ENCODE results near the gene PRKAA2.

DNA sequence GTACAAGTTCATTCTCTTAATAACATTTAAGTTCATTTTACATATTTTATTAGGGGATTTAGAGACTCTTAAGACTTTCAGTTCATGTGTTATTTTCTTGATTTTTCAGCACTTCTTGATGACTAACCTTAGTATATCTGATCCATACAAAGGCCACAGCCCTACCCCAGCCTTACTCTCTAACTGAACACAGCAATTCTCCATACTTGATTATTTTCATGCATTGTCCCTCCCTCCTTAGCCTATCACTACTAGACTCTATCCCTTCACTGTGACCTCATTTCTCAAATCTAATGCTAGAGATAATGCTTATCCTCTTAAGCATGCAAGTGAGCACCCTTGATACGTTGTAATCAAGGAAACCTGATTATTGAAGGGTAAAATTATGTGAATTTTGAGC, 15.2 kb downstream of the PRKAA2 start:
- TF ChIP-seq, protein P1, sequence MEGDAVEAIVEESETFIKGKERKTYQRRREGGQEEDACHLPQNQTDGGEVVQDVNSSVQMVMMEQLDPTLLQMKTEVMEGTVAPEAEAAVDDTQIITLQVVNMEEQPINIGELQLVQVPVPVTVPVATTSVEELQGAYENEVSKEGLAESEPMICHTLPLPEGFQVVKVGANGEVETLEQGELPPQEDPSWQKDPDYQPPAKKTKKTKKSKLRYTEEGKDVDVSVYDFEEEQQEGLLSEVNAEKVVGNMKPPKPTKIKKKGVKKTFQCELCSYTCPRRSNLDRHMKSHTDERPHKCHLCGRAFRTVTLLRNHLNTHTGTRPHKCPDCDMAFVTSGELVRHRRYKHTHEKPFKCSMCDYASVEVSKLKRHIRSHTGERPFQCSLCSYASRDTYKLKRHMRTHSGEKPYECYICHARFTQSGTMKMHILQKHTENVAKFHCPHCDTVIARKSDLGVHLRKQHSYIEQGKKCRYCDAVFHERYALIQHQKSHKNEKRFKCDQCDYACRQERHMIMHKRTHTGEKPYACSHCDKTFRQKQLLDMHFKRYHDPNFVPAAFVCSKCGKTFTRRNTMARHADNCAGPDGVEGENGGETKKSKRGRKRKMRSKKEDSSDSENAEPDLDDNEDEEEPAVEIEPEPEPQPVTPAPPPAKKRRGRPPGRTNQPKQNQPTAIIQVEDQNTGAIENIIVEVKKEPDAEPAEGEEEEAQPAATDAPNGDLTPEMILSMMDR (IDR thresholded peaks at IDR 0.05): no peak
- no peak for TF ChIP-seq ZC3H11A (IDR thresholded peaks at IDR 0.05)
- TF ChIP-seq, protein P2, sequence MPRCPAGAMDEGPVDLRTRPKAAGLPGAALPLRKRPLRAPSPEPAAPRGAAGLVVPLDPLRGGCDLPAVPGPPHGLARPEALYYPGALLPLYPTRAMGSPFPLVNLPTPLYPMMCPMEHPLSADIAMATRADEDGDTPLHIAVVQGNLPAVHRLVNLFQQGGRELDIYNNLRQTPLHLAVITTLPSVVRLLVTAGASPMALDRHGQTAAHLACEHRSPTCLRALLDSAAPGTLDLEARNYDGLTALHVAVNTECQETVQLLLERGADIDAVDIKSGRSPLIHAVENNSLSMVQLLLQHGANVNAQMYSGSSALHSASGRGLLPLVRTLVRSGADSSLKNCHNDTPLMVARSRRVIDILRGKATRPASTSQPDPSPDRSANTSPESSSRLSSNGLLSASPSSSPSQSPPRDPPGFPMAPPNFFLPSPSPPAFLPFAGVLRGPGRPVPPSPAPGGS (IDR thresholded peaks at IDR 0.05): no peak
- TF ChIP-seq POLR2A (IDR thresholded peaks at IDR 0.05; ENCODE audit: low read length): no peak
- no peak for TF ChIP-seq HDAC2 (IDR thresholded peaks at IDR 0.05)
- TF ChIP-seq RNF2 (IDR thresholded peaks at IDR 0.05; ENCODE audit: borderline replicate concordance, low read depth): no peak
- TF ChIP-seq, protein P3, sequence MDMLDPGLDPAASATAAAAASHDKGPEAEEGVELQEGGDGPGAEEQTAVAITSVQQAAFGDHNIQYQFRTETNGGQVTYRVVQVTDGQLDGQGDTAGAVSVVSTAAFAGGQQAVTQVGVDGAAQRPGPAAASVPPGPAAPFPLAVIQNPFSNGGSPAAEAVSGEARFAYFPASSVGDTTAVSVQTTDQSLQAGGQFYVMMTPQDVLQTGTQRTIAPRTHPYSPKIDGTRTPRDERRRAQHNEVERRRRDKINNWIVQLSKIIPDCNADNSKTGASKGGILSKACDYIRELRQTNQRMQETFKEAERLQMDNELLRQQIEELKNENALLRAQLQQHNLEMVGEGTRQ (IDR thresholded peaks at IDR 0.05): no peak
- no peak for TF ChIP-seq ZFP36 (IDR thresholded peaks at IDR 0.05; ENCODE audit: borderline replicate concordance, partially characterized antibody)
- TF ChIP-seq CHD2 (IDR thresholded peaks at IDR 0.05; ENCODE audit: low read length, partially characterized antibody): no peak
- no peak for TF ChIP-seq JUNB (IDR thresholded peaks at IDR 0.05)
